Hepatocyte (in vitro differentiated cells): Measurements from ENCODE around the gene SH2B3.

Experiments
- CTCF ChIP-seq: fragments of 200-600 bp; sonication (generic); IDR thresholded peaks from 2 replicates; pipeline ENCODE4 v1.5.1; 2016; ENCODE audit warnings: antibody characterized with exemption, mild to moderate bottlenecking; ENCODE audit not compliant: poor library complexity
- EZH2 ChIP-seq: fragments of 200-600 bp; sonication (generic); IDR thresholded peaks from 2 replicates; pipeline ENCODE4 v1.6.1; 2016; ENCODE audit warnings: antibody characterized with exemption, mild to moderate bottlenecking, borderline replicate concordance

- TF ChIP-seq CTCF (no peak), EZH2 (no peak)
Observed at GRCh38 chr12:111407377-111408115, 1.8 kb downstream of the SH2B3 start.
